Sciatic nerve (tissue), 2 donors: ENCODE data around the gene MTMR12. TPM values are rescaled to one million over a fixed set of nuclear protein-coding genes. Genes with fewer than 3 reads are reported as not detected.
A peak's percentile ranks its signal among the peaks of the same experiment; 100 is the strongest.
"Not testable (repeated sequence)": the region's sequence is repeated elsewhere in the genome, so short reads cannot be mapped to it uniquely, and the experiment has no call there.

Experiments
- ATAC-seq: fragments of 200-7000 bp; cut with Tn5 transposase; one replicate; pipeline ENCODE4 v1.9.1; 2020; ENCODE audit warnings: mild to moderate bottlenecking, moderate library complexity
- DNase-seq: peaks from one replicate; pipeline ENCODE4 v3.0.0-alpha.2; 2020; ENCODE audit warnings: low spot score
- intact Hi-C: fragments of 100-400 bp; cut with DNase I; formaldehyde crosslinking; loops from one replicate; pipeline ENCODE4 v1.14.2; 2022
- total RNA-seq: library from RNA; stranded (reverse); fragmentation: NEBNext Ultra II Directional; extraction: Animal tissue kit (Norgen Biotek cat#: 25700); gene quantifications from one replicate; pipeline ENCODE4 v1.2.1, GENCODE V29; 2021
- donor health status: DM: no; HTN: no; CAD: no.
- donor health status: DM: no; HTN: no; CAD: no.

MTMR12 gene
- total RNA-seq, 1 donor from 2014 or later, result 40.6 TPM

DNA sequence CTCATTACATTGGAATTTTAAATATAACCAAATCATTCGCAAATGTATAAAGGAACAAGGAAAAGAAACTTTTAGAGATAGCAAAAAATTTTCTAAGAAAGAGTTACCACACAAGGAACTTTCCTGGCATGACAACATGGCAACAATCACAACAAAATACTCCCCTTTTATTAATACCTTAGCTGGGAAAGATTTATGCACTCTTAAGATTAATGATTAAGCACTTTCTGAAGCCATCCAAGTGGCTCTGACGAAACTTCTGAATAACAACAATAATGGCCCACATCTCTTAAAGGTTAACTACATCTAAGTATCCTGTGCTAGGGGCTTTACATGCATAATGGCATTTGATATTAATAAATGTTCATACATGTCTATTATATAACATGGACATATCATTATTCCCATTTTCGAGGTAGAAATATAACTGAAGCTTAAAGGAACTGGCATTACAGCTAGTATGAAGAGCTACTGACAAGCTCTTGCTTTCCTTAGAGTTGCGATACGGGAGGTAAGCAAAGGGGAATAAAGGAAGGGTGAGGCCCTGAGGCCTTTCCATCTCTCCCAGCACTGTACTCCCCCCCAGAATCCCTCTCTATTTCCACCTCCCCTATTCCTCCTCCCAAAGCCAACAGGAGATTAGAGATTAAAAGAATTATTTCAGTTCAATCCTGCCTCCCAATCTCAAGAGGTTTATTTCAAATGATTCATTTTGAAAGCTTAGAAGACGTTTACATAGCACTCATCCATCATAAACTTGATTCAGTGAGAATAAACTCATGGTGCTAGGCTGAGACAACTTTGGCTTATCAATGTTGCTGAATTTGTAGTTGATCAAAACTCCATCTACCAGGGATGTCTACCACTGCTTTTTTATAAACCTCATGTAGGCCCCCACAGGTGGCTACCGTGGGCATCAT lies 9.6 kb downstream of the MTMR12 start:
- no peak for ATAC-seq
- intact Hi-C loops, result no loop called here
- DNase-seq, result no peak

DNA sequence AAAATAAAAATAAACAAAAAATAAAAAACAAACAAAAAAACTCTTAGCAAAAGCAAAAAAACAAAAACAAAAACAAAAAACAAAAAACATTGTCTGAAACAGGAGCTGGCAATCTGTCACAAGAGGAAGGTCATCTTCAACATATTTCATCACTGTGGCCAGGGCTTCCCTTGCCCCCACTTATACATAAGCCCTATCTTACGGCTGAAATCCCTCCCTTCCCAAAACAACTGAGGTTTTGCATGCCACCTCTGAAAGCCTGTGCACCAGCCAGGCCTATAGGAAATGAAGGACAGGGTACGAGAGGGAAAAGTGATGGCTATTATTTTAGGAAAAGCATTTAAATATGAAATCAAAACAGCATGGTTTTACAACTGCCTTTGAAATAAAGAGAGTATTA lies 10.8 kb downstream of the MTMR12 start:
- intact Hi-C loops, result no loop called here
- DNase-seq, result peak; percentile 1
- ATAC-seq, result no peak

DNA sequence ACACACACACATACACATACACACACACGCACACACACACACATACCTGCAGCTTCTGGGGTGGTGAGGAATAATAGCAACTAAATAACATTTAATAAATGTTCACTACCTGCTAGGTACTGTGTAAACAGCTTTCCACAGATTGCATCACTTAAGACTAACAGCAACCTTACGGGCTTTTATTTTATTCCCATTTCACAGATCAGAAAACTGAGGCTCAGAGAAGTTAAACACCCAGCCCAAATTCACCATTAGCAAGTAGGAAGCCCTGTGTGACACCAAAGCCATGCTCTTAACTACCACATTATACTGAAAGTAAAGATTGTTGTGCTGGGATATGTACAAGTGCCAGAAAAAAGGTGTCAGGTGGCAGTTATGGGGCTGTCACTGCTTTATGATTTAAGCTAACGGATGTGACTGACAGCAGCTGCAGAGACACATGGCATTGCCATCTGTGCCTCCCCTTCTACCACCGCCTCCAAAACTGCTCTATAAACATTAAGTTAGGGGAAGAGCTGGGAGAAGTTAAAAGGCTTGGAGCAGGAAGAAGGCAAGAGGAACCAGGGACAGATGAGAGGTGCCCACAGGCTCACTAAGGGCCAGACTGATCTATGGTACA lies 13.6 kb downstream of the MTMR12 start:
- intact Hi-C loops, result no loop called here
- ATAC-seq, result no peak
- peak; percentile 14 for DNase-seq

DNA sequence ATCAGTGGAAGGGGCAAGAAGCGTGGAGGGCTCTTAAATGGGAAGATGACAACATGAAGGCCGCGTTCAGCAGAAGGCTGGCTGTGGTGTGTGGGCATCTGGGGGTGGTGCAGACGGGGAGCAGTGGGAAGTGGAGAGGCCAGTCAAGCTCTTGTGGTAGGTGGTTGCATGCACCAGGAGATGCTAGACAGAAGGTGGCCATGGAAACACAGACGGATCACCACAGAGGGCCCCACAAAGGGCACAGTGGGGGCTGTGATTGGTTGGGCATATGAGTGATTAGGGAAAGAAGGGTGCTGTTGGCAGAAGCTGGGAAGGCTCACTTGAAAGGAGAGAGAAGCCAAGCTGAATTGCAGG lies 14.7 kb downstream of the MTMR12 start:
- intact Hi-C loops, result no loop called here
- DNase-seq (no peak), ATAC-seq (no peak)

DNA sequence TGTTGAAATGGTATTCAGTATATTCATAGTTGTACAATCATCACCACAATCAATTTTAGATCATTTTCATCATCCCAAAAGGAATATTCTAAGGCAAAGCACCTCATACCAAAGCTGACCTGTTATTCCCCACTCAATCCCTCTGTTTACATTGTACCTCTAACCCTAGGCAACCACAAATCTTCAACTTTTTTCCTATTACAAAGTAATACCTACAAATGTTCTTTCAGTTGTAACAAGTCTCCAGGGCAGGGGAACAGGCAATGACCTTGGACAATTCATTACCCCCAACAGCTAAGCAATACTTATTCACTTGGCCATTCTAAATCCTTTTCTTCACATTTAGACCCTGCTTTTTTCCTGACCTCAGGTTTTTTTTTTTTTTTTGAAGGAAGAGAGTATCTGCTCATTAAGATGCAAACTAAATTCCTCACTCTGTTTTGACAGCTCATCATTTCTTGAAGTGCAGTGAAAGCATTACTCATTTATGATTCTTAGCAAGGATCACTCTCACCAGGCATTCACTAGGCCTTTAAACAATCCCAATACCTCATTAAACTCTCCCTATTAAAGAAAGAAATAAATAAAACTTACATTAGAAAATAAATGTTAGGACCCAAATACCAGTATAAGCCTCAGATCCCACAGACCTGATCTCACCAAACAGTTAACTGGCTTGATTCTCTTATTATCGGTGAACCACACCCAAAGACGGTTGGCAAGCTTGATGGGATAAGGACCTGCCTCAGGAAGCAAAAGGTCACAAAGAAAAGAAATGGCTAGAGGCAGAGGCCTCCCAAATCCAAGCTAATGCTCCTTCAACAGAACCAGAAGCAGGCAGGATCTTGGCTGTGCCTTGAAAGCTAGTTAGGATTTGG lies 15.3 kb downstream of the MTMR12 start:
- intact Hi-C loops, result no loop called here
- DNase-seq, result no peak
- no peak for ATAC-seq

DNA sequence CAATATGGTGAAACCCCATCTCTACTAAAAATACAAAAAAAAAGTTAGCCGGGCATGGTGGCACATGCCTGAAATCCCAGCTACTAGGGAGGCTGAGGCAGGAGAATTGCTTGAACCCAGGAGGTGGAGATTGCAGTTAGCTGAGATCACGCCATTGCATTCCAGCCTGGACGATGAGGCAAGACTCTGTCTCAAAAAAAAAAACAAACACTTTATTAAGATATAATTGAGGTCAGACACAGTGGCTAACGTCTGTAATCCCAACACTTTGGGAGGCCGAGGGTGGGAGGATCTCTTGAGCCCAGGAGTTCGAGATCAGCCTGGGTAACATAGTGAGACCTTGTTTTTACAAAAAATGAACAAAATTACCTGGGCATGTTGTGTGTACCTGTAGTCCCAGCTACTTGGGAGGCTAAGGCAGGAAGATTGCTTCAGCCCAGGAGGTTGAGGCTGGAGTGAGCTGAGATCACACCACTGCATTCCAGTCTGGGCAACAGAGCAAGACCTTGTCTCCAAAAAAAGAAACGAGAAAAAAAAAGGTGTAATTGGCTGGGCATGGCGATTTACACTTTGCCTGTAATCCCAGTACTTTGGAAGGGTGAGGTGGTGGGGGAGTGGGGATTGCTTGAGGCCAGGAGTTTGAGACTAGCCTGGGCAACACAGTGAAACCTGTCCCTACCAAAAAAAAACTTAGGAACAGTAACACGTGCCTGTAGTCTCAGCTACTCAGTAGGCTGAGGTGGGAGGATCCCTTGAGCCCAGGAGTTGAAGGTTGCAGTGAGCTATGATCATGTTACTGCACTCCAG lies 16.6 kb downstream of the MTMR12 start:
- ATAC-seq, intact Hi-C loops, DNase-seq: not testable (repeated sequence)

DNA sequence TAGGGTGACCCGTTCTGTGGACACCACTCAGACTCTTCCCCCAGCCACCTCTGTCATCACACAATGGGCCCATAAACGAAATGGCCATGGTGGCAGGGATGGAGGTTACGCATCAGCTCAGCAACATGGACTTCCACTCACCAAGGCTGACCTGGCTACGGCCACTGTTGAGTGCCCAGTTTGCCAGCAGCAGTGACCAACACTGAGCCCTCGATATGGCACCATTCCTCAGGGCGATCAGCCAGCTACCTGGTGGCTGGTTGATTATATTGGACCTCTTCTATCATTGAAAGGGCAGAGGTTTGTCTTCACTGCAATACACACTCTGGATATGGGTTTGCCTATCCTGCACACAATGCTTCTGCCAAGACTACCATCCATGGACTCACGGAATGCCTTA lies 21.1 kb downstream of the MTMR12 start:
- intact Hi-C loops, result no loop called here
- ATAC-seq (no peak), DNase-seq (no peak)

DNA sequence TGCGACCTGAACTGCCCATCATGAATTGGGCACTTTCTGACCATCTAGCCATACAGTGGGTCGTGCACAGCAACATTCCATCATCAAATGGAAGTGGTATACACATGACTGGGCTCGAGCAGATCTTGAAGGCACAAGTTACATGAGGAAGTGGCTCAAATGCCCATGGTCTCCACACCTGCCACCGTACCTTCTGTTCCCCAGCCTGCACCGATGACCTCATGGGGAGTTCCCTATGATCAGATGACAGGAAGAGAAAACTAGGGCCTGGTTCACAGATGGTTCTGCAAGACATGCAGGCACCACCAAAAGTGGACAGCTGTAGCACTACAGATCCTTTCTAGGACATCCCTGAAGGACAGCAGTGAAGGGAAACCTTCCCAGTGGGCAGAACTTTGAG lies 21.8 kb downstream of the MTMR12 start:
- intact Hi-C loops, result no loop called here
- no peak for ATAC-seq
- no peak for DNase-seq

DNA sequence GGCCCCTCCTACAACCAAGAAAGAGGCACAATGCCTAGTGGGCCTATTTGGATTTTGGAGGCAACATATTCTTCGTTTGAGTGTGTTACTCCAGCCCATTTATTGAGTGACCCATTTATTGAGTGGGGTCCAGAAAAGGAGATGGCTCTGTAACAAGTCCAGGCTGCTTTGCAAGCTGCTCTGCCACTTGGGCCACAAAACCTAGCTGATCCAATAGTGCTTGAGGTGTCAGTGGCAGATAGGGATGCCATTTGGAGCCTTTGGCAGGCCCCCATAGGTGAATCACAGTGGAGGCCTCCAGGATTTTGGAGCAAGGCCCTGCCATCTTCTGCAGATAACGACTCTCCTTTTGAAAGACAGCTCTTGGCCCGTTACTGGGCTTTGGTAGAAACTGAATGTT lies 22.2 kb downstream of the MTMR12 start:
- DNase-seq, ATAC-seq, intact Hi-C loops: not testable (repeated sequence)

DNA sequence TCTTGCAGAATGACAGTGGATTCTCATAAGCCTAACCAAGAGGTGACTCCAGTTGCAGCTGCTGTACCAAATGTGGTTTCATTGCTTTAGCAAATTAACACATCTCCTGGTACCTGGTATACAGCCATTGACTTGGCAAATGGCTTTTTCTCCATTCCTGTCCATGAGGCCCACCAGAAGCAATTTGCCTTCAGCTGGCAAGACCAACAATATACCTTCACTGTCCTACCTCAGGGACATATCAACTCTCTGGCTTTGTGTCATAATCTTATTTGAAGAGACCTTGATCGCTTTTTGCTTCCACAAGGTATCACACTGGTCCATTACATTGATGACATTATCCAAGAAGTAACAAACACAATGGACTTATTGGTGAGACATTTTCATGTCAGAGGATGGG lies 22.8 kb downstream of the MTMR12 start:
- intact Hi-C loops, ATAC-seq, DNase-seq: not testable (repeated sequence)

DNA sequence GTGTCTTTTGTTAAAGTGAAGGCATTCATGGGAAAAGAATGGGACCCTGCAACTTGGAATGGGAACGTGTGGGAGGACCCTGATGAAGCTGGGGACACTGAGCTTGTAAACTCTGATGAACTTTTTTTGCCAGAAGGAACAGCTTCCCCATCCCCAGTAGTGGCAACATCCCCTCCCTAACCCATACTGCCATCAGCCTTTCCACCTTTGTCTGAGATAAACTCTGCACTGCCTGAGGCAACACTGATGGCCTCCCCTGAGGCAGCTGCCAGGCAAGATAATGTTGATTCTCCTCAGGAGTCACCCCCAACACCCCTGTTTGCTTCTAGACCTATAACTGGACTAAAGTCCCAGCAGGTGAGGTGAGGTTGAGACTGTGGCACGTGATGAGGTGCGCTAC lies 24.6 kb downstream of the MTMR12 start:
- intact Hi-C loops, result not testable (repeated sequence)

DNA sequence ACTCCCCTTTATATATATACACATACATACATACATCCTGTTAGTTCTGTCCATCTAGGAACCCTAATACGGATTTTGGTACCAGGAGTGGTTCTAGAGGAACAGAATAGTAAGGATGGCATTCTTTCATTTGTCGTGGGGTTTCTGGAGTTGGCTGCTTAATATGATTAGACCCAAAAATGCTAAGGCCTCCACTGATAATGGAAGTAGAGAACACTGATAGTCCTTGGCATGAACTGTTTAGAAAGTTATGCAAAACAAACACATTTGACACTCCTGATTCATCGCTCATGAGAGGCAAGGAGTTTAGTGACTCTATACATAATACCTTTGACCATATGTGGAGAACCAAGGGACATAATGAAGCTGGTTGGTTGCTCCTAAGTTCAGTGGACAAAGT lies 25.2 kb downstream of the MTMR12 start:
- DNase-seq, intact Hi-C loops, ATAC-seq: not testable (repeated sequence)

More for the DNA sequence above, 24.6 kb downstream of the MTMR12 start:
- DNase-seq, ATAC-seq: not testable (repeated sequence)

DNA sequence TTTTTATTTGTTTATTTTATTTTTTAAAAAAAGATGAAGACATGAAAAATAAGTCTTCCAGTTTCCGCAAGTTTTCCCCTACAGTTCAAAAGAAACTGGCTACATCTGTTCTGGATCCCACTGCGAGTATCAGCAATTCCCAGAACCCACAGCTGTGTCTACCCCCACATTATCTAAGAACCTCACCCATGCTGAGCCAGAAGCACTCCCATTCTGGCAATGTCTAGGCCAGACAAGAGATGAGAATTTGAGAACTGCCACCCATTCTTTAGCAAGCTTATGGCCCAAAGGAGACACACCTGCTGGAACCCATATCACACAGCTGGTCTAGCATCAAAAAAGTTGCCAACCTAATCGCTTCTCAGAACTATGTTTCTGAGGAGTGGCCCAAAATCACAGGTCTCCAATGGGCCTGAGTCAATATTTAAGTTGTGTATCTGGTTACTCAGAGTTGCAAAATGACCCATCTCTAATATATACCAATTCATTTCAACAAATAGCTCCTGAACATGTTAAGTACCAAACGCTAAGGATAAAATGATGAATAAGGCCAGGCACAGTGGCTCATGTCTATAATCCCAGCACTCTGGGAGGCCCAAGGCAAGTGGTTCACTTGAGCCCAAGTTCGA lies 27.1 kb downstream of the MTMR12 start:
- ATAC-seq (no peak), DNase-seq (no peak)
- intact Hi-C loops, result no loop called here

DNA sequence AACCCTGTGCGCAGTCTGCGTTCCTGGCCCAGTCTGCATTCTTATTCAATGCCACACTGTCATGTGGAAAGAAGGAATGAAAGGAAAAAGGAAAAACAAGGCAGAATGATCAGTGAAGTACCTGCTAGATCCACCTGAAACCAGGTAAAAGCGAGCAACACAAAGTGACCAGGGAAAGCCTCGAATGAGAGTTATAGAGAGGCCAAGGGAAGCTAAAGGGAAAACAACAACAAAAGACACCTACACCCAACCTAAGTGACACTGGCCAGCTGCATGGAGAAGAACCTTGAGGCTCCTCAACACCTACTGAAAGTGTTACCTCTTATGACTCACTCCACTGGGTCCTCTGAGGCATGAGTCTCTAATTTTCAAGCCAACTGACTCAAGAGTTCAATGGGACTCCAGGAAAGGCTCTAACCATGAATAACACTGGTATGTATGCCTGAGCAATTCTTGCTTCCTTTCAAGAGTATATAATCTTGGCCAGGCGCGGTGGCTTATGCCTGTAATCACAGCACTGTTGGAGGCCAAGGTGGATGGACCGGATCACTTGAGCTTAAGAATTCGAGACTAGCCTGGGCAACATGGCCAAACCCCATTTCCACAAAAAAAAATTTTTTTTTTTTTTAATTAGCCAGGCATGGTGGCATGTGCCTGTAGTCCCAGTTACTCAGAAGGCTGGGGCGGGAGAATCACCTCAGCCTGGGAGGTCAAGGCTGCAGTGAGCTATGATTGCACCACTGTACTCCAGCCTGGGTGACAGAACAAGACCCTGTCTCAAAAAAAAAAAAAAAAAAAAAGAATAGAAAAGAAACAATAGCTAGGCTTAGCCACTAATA lies 29.0 kb downstream of the MTMR12 start:
- intact Hi-C loops, result no loop called here
- ATAC-seq (no peak), DNase-seq (no peak)

DNA sequence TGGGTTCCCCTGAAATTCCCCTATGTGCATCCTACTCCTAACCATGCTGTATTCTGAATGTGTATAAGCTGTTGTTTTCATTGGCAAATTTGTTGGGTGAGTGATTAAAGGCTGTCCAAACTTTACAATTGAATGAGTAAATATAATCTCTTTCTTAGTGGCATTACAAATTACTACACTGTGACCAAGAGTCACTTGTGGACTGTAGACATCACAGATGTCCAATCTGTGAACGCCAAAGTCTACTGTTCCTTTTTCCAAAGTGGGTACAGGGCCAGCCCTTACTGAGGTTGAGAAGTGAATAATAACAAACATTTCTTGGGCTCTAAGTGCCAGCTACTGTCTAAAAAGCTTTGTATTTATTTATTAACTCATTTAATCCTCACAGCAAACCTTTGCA lies 29.7 kb downstream of the MTMR12 start:
- ATAC-seq, result no peak

DNA sequence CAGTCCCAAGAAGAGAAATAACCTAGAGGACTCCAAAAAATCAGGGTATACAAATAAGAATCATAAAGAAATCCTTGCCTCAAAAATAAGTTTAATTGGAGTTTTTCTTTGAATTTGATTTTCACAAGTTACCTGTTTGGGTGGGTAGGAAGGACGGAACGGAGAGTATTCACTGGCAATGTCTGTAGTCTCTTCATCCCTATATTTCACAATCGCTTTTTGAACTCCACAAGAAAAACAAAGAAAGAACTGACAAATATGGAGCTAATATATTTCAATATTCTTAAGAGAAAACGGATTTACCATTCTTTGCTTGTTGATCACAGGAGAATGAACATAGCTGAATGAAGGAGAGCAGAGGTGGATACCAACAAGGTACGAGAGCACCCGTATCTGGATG lies 30.1 kb downstream of the MTMR12 start:
- intact Hi-C loops, result no loop called here
- ATAC-seq (no peak), DNase-seq (no peak)

More for the DNA sequence above, 29.7 kb downstream of the MTMR12 start:
- no peak for DNase-seq
- intact Hi-C loops, result no loop called here

DNA sequence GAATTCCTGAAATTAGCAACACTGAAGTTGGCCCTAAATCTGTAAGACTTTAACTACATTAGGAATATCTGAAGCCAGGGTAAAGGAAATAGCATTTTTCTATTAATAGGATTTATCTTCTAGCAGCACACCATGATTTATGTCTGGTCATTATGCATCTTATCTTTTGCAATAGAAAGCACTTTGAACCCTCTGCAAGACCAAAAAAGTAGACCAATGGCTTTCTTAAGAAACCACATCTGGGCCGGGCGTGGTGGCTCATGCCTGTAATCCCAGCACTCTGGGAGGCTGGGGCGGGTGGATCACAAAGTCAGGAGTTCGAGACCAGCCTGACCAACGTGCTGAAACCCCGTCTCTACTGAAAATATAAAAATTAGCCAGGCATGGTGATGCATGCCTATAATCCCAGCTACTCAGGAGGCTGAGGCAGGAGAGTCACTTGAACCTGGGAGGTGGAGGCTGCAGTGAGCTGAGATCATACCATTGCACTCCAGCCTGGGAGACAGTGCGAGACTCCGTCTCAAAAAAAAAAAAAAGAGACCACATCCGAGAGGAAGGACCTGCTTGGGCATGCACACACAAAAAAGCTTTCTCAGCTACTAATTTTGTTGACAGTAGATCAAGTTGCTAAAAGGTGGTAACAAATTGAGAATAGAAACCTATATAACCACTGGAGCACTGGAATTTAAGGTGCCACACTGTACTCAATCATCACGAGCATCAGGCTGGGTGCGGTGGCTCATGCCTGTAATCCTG lies 31.2 kb downstream of the MTMR12 start:
- DNase-seq, ATAC-seq, intact Hi-C loops: not testable (repeated sequence)
